H1 (cell line): ENCODE measurements around the gene PTPN5. TPM values are rescaled to one million over a fixed set of nuclear protein-coding genes. Genes with fewer than 3 reads are reported as not detected.

Source experiments
- ASH2L ChIP-seq: fragments of 200-600, 300-600 bp; sonication (generic); IDR thresholded peaks from one replicate; pipeline ENCODE4 v1.7.1; 2017; ENCODE audit warnings: low read length
- CBX8 ChIP-seq: fragments of 300-800, 300-1000 bp; sonication (generic); IDR thresholded peaks from 2 replicates; pipeline ENCODE4 v1.7.1; 2016; ENCODE audit warnings: low read depth, low read length, borderline replicate concordance
- GABPA ChIP-seq: IDR thresholded peaks from 2 replicates; pipeline ENCODE4 v1.6.1; 2011; ENCODE audit warnings: mild to moderate bottlenecking, low read length, moderate library complexity, borderline replicate concordance; ENCODE audit not compliant: insufficient read depth
- KDM1A ChIP-seq: fragments of 200-600, 300-600 bp; sonication (generic); IDR thresholded peaks from 2 replicates; pipeline ENCODE4 v1.7.1; 2016; ENCODE audit warnings: mild to moderate bottlenecking, low read length, borderline replicate concordance
- KDM4A ChIP-seq: IDR thresholded peaks from one replicate; pipeline ENCODE4 v1.7.1; 2012; ENCODE audit warnings: low read depth, mild to moderate bottlenecking, moderate library complexity, low read length, inconsistent platforms; ENCODE audit not compliant: severe bottlenecking
- MAX ChIP-seq: IDR thresholded peaks from 2 replicates; pipeline ENCODE4 v1.6.1; 2012; ENCODE audit warnings: inconsistent platforms
- PHF8 ChIP-seq: fragments of 200-600 bp; sonication (generic); conservative IDR thresholded peaks from 2 replicates; pipeline ENCODE4 v1.7.1; 2012; ENCODE audit warnings: low read depth, mild to moderate bottlenecking, inconsistent platforms, low read length, moderate library complexity
- SP1 ChIP-seq: IDR thresholded peaks from 2 replicates; pipeline ENCODE4 v1.6.1; 2011; ENCODE audit warnings: low read depth, low read length
- TEAD4 ChIP-seq: IDR thresholded peaks from 2 replicates; pipeline ENCODE4 v1.6.1; 2012; ENCODE audit warnings: low read depth, low read length, inconsistent platforms, mixed read lengths
- polyA plus RNA-seq, 7 experiments: library from polyadenylated mRNA; depleted of rRNA in 3 of 7; stranded (reverse) in 5 of 7; unstranded in 2 of 7; fragments of >200 nt in 5 of 7; fragments of 200-250 nt in 2 of 7; gene quantifications; 1 replicate in 5 of 7; 2 replicates in 1 of 7; 4 replicates in 1 of 7; pipeline versions ENCODE4 v1.2.1 to v1.2.3, GENCODE V29; 2011 to 2013; ENCODE audit warnings: missing spikeins in 2 of 7, mixed read lengths in 2 of 7
- total RNA-seq: library from RNA; stranded (reverse); fragmentation: NEBNext Ultra II Directional; extraction: Animal tissue kit (Norgen Biotek cat#: 25700); gene quantifications from 2 replicates; pipeline ENCODE4 v1.2.1, GENCODE V29; 2021
- TF ChIP-seq, protein P1 (sequence below): fragments of 300-600 bp; sonication (generic); IDR thresholded peaks from 2 replicates; pipeline ENCODE4 v1.7.1; 2012; ENCODE audit warnings: low read length, moderate library complexity, mild to moderate bottlenecking, inconsistent platforms; ENCODE audit not compliant: insufficient replicate concordance

The PTPN5 gene
- total and polyA plus RNA-seq, 2 of the 8 experiments (the other 6 are each of a cell fraction or from before 2014, with no cell fraction given), result 8.4 to 12.9 TPM

GRCh38 chr11:18791207-18791968 lies at the start of gene PTPN5 (continued):
- 0 out of 2 replicates have a peak, but pooled peaks have one; percentile 8 for TF ChIP-seq KDM1A
- TF ChIP-seq, protein P1, sequence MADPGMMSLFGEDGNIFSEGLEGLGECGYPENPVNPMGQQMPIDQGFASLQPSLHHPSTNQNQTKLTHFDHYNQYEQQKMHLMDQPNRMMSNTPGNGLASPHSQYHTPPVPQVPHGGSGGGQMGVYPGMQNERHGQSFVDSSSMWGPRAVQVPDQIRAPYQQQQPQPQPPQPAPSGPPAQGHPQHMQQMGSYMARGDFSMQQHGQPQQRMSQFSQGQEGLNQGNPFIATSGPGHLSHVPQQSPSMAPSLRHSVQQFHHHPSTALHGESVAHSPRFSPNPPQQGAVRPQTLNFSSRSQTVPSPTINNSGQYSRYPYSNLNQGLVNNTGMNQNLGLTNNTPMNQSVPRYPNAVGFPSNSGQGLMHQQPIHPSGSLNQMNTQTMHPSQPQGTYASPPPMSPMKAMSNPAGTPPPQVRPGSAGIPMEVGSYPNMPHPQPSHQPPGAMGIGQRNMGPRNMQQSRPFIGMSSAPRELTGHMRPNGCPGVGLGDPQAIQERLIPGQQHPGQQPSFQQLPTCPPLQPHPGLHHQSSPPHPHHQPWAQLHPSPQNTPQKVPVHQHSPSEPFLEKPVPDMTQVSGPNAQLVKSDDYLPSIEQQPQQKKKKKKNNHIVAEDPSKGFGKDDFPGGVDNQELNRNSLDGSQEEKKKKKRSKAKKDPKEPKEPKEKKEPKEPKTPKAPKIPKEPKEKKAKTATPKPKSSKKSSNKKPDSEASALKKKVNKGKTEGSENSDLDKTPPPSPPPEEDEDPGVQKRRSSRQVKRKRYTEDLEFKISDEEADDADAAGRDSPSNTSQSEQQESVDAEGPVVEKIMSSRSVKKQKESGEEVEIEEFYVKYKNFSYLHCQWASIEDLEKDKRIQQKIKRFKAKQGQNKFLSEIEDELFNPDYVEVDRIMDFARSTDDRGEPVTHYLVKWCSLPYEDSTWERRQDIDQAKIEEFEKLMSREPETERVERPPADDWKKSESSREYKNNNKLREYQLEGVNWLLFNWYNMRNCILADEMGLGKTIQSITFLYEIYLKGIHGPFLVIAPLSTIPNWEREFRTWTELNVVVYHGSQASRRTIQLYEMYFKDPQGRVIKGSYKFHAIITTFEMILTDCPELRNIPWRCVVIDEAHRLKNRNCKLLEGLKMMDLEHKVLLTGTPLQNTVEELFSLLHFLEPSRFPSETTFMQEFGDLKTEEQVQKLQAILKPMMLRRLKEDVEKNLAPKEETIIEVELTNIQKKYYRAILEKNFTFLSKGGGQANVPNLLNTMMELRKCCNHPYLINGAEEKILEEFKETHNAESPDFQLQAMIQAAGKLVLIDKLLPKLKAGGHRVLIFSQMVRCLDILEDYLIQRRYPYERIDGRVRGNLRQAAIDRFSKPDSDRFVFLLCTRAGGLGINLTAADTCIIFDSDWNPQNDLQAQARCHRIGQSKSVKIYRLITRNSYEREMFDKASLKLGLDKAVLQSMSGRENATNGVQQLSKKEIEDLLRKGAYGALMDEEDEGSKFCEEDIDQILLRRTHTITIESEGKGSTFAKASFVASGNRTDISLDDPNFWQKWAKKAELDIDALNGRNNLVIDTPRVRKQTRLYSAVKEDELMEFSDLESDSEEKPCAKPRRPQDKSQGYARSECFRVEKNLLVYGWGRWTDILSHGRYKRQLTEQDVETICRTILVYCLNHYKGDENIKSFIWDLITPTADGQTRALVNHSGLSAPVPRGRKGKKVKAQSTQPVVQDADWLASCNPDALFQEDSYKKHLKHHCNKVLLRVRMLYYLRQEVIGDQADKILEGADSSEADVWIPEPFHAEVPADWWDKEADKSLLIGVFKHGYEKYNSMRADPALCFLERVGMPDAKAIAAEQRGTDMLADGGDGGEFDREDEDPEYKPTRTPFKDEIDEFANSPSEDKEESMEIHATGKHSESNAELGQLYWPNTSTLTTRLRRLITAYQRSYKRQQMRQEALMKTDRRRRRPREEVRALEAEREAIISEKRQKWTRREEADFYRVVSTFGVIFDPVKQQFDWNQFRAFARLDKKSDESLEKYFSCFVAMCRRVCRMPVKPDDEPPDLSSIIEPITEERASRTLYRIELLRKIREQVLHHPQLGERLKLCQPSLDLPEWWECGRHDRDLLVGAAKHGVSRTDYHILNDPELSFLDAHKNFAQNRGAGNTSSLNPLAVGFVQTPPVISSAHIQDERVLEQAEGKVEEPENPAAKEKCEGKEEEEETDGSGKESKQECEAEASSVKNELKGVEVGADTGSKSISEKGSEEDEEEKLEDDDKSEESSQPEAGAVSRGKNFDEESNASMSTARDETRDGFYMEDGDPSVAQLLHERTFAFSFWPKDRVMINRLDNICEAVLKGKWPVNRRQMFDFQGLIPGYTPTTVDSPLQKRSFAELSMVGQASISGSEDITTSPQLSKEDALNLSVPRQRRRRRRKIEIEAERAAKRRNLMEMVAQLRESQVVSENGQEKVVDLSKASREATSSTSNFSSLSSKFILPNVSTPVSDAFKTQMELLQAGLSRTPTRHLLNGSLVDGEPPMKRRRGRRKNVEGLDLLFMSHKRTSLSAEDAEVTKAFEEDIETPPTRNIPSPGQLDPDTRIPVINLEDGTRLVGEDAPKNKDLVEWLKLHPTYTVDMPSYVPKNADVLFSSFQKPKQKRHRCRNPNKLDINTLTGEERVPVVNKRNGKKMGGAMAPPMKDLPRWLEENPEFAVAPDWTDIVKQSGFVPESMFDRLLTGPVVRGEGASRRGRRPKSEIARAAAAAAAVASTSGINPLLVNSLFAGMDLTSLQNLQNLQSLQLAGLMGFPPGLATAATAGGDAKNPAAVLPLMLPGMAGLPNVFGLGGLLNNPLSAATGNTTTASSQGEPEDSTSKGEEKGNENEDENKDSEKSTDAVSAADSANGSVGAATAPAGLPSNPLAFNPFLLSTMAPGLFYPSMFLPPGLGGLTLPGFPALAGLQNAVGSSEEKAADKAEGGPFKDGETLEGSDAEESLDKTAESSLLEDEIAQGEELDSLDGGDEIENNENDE, result no peak
- peak; percentile 49; the same call in 1 of the 2 replicates for TF ChIP-seq MAX
- TF ChIP-seq TEAD4, result no peak
- peak; percentile 74 for TF ChIP-seq ASH2L
- peak; percentile 67 for TF ChIP-seq PHF8
- TF ChIP-seq KDM4A, result peak; percentile 73
- TF ChIP-seq CBX8, result no peak
- TF ChIP-seq SP1, result no peak
- no peak for TF ChIP-seq GABPA
